Fibroblast of villous mesenchyme (primary cell): ENCODE measurements around the gene MPG. TPM values are rescaled to one million over a fixed set of nuclear protein-coding genes. Genes with fewer than 3 reads are reported as not detected.
"Not testable (repeated sequence)": the region's sequence is repeated elsewhere in the genome, so short reads cannot be mapped to it uniquely, and the experiment has no call there.

ENCODE experiments used
- DNase-seq: peaks from one replicate; pipeline ENCODE4 v3.0.0-alpha.2; 2010; ENCODE audit warnings: low read depth
- H3K4me3 ChIP-seq: 2 replicates; pipeline ENCODE4 v1.5.1; 2011; ENCODE audit warnings: low read depth, mild to moderate bottlenecking, low read length
- total RNA-seq: library from RNA; depleted of rRNA; stranded (reverse); fragments of >200 nt; gene quantifications from 2 replicates; pipeline ENCODE4 v1.2.3, GENCODE V29; 2012
- TF ChIP-seq, protein P1 (sequence below): IDR thresholded peaks from 2 replicates; pipeline ENCODE4 v1.5.1; 2012; ENCODE audit warnings: low read depth, mild to moderate bottlenecking, low read length; ENCODE audit not compliant: insufficient read depth

The MPG gene
- total RNA-seq, 1 donor: 161 TPM

DNA sequence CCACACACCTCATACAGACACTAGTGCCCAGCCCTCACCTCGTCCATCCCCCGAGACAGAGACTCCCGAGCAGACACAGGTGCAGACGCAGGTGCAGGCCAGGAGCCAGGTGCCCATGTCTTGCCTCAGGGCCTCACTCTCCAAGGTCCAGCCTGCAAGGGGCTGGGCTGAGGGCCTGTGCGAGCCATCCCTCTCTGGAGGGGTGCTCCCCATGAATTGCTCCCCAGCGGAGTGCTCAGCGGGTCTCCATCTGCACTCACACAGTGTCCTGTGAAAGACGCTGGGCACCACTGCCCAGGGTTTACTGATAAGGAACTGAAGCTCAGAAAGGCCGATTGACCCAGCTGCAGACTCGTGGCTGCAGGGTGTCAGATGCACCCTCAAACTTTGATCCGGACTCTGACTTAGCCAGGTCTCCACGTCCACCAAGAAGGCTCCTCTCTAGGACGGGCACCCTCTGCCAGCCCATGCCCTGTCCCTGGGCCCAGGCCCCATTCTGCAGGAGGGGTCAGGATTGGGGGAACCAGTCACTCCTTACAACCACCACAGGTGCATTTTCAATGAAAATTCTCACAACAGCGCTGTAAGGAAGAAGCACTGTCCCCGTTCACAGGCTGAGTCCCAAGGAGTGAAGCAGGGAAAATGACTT lies 41.6 kb upstream of the MPG start:
- TF ChIP-seq, protein P1, sequence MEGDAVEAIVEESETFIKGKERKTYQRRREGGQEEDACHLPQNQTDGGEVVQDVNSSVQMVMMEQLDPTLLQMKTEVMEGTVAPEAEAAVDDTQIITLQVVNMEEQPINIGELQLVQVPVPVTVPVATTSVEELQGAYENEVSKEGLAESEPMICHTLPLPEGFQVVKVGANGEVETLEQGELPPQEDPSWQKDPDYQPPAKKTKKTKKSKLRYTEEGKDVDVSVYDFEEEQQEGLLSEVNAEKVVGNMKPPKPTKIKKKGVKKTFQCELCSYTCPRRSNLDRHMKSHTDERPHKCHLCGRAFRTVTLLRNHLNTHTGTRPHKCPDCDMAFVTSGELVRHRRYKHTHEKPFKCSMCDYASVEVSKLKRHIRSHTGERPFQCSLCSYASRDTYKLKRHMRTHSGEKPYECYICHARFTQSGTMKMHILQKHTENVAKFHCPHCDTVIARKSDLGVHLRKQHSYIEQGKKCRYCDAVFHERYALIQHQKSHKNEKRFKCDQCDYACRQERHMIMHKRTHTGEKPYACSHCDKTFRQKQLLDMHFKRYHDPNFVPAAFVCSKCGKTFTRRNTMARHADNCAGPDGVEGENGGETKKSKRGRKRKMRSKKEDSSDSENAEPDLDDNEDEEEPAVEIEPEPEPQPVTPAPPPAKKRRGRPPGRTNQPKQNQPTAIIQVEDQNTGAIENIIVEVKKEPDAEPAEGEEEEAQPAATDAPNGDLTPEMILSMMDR: no peak
- no peak overlapping the region for H3K4me3 ChIP-seq
- DNase-seq: no peak

DNA sequence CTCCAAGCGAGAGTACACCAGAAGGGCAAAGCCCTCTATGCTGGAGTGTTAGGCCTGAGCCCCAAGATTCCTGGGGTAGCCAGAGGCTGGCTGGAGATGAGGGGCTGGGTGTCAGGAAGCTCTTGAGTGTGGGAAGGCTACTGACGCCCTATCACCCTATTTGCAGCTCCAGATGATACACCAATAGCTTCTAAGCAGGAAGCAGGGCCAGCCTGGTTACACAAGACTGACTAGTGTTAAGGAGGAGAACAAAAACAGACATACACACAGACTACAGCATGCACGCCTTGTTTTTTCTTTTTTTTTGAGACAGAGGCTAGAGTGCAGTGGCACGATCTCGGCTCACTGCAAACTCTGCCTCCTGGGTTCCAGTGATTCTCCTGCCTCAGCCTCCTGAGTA lies 40.5 kb upstream of the MPG start:
- TF ChIP-seq, protein P1: no peak
- no peak overlapping the region for H3K4me3 ChIP-seq
- no peak for DNase-seq

GRCh38 chr16:38206-38605 lies 39.8 kb upstream of the MPG start:
- not testable (repeated sequence) for H3K4me3 ChIP-seq, DNase-seq

DNA sequence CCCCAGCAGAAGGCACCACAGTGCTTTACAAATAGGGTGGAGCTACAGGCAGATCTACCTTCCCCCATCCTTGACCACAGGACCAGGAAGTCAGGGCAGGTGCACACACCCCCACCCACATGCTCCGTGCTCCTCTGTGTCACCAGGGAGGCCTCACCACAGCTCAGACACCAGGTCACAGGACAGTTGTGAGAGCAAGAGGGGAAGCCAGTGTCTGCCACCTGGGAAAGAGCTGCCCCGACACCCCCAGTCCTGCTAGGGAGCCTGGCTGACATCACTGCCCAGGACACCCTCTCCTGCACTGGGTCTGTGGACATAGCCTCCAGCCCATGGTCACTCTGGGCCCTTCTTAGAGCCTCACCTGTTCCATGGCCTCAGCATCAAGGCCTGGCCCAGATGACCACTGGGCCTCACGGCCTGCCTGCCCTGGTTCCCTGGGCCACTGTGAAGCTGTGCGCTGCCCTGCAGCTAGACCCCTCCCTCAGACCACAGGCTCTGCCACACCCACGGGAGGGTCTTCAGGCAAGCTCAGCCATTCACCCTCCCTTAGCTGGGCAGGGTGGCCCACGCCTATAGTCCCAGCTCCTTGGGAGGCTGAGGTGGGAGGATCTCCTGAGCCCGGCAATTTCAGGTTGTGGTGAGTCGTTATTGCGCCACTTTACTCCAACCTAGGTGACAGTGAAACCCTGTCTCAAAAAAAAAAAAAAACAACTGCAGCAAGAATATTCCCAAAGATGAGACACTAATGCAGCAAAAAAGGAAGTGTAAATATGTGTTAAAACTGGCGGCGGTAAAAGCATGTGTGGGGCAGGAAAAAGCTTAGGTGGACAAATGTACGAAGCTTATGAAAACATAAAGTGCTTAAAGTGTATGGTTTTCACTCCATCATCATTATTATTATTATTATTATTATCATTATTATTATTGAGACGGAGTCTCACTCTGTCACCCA lies 38.8 kb upstream of the MPG start:
- no peak overlapping the region for H3K4me3 ChIP-seq
- TF ChIP-seq, protein P1: no peak
- no peak for DNase-seq

DNA sequence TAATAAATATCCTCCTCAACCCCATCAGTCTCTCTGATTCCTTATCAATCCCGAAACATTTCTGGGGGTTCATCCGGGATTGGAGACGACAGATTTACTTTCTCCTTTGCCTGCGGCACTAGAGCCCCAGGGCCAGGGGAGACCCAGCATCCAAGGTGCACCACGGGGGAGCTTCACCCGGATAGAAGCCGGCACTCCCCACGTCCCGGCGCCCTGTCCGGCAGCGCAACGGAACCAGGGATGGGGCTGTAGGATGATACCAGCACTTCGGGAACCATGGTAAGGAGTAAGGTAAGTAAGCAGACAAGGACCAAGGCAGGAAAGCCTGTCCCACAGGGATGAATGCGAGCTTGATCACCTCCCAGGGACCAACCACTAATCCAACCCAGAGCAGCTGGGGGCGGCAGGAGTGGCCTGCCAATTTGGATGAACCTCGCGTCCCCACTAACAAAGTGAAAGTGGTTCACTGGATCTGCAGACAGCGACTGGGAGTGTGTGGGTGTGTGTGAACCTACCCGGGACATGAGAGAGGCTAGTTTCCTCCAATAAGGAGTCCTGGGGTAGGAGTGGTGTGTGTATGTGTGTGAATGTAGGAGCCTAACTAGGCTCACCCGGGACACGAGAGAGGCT lies 36.5 kb upstream of the MPG start:
- no peak for DNase-seq
- H3K4me3 ChIP-seq: no peak overlapping the region
- TF ChIP-seq, protein P1: no peak

DNA sequence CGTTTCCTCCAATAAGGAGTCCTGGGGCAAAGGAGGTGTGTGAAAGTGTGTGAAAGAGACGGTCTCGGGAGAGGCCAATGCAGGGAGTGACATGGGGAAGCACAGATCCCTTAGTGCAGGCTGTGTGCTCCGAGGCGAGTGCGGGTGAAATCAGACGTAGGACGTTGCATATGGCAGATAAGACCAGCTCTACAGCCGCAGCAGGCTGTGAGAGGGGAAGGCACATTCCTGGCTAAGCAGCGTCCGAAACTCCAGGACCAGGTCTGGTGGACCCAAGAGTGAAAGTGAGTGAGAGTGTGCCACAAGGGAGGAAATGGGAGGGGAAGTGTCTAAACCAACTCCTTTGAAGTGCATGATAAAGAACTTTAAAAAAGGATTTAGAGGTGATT lies 36.0 kb upstream of the MPG start:
- DNase-seq: no peak
- no peak overlapping the region for H3K4me3 ChIP-seq
- TF ChIP-seq, protein P1: no peak

- H3K4me3 ChIP-seq: no peak overlapping the region
- DNase-seq: no peak
- TF ChIP-seq, protein P1: no peak
These were observed 35.3 kb upstream of the MPG start for GRCh38 chr16:42691-43090.
